ENCODE results near the gene LANCL1.

Gene LANCL1

GRCh38 chr2:210387074-210387473 lies 89.5 kb downstream of the LANCL1 start:
- DNase-seq: no peak
